PC-3 (cell line): Measurements from ENCODE around the gene PRICKLE2. TPM values are rescaled to one million over a fixed set of nuclear protein-coding genes. Genes with fewer than 3 reads are reported as not detected.

Experiments used
- ATAC-seq: fragments of 200-7000 bp; cut with Tn5 transposase; 2 replicates; pipeline ENCODE4 v1.9.1; 2020; ENCODE audit warnings: mild to moderate bottlenecking, moderate library complexity
- BruUV-seq: library from RNA; stranded (reverse); fragments of 400-500 nt; replicated peaks from 2 replicates; lab custom pipeline; 2021; lab: Mats Ljungman, UMichigan
- CTCF ChIA-PET: fragments of 300-600 bp; sonication (Branson Sonifier 250); formaldehyde crosslinking; loops from one replicate; lab custom pipeline; 2022; ENCODE audit warnings: antibody characterized with exemption; lab: Charles Lee
- POLR2A ChIA-PET: fragments of 300-600 bp; sonication (Branson Sonifier 250); formaldehyde crosslinking; loops from one replicate; lab custom pipeline; 2022; ENCODE audit warnings: antibody characterized with exemption; ENCODE audit not compliant: unreplicated experiment; lab: Charles Lee
- DNase-seq: peaks from one replicate; pipeline ENCODE4 v3.0.0-alpha.2; 2015
- H2AFZ ChIP-seq: fragments of 300-600 bp; sonication (generic); 2 replicates; pipeline ENCODE4 v1.6.0; 2016; ENCODE audit warnings: antibody characterized with exemption, low read length
- H3F3A ChIP-seq: fragments of 300-600 bp; sonication (generic); one replicate; pipeline ENCODE4 v1.6.0; 2017; ENCODE audit warnings: antibody characterized with exemption, low read length, control low read depth, mild to moderate bottlenecking; ENCODE audit not compliant: unreplicated experiment
- H3K27ac ChIP-seq: fragments of 300-600 bp; sonication (generic); 2 replicates; pipeline ENCODE4 v1.5.1; 2016; ENCODE audit warnings: mild to moderate bottlenecking, low read length
- H3K27me3 ChIP-seq: fragments of 300-600 bp; sonication (generic); 2 replicates; pipeline ENCODE4 v1.6.1; 2016; ENCODE audit warnings: low read length, mixed read lengths
- H3K36me3 ChIP-seq: fragments of 300-600 bp; sonication (generic); 2 replicates; pipeline ENCODE4 v1.6.1; 2016; ENCODE audit warnings: low read depth, mixed run types, low read length, mixed read lengths
- H3K4me1 ChIP-seq: fragments of 300-600 bp; sonication (generic); 2 replicates; pipeline ENCODE4 v1.5.1; 2016; ENCODE audit warnings: low read length; ENCODE audit not compliant: insufficient read depth
- H3K4me2 ChIP-seq: fragments of 300-600 bp; sonication (generic); 2 replicates; pipeline ENCODE4 v1.6.0; 2016; ENCODE audit warnings: low read length
- H3K4me3 ChIP-seq: fragments of 300-600 bp; sonication (generic); 2 replicates; pipeline ENCODE4 v1.5.1; 2016; ENCODE audit warnings: mild to moderate bottlenecking, low read length, mixed read lengths
- H3K79me2 ChIP-seq: fragments of 300-600 bp; sonication (generic); 2 replicates; pipeline ENCODE4 v1.6.1; 2017; ENCODE audit warnings: low read length, mixed read lengths
- H3K9ac ChIP-seq: fragments of 300-600 bp; sonication (generic); 2 replicates; pipeline ENCODE4 v1.6.0; 2016; ENCODE audit warnings: mild to moderate bottlenecking, low read length
- H3K9me2 ChIP-seq: fragments of 300-600 bp; sonication (generic); replicated peaks from 2 replicates; pipeline ENCODE4 v1.6.1; 2016; ENCODE audit warnings: mixed run types, low read length, mixed read lengths
- H3K9me3 ChIP-seq: fragments of 300-600 bp; sonication (generic); 2 replicates; pipeline ENCODE4 v1.6.1; 2016; ENCODE audit warnings: low read length, mixed read lengths
- H4K20me1 ChIP-seq: fragments of 300-600 bp; sonication (generic); 2 replicates; pipeline ENCODE4 v1.6.1; 2016; ENCODE audit warnings: low read length, mixed read lengths
- CTCF ChIP-seq: fragments of 300-600 bp; sonication (generic); conservative IDR thresholded peaks from 2 replicates; pipeline ENCODE4 v1.5.1; 2017; ENCODE audit warnings: antibody characterized with exemption, low read depth, mild to moderate bottlenecking, low read length
- EZH2 ChIP-seq: fragments of 300-600 bp; sonication (generic); IDR thresholded peaks from one replicate; pipeline ENCODE4 v1.6.1; 2017; ENCODE audit warnings: antibody characterized with exemption, mild to moderate bottlenecking, low read length; ENCODE audit not compliant: unreplicated experiment
- EZH2phosphoT487 ChIP-seq: fragments of 300-600 bp; sonication (generic); IDR thresholded peaks from 2 replicates; pipeline ENCODE4 v1.6.1; 2018; ENCODE audit warnings: mild to moderate bottlenecking, antibody characterized with exemption, low read length, borderline replicate concordance
- intact Hi-C: fragments of 100-400 bp; cut with micrococcal nuclease; formaldehyde crosslinking; loops from 2 replicates; pipeline ENCODE4 v1.9.0; 2023
- total RNA-seq: library from RNA; depleted of rRNA; stranded (reverse); fragments of >200 nt; gene quantifications from 2 replicates; pipeline ENCODE4 v1.2.3, GENCODE V29; 2014

The PRICKLE2 gene
- total RNA-seq, 1 experiment from 2014 or later, result 1.8 TPM

GRCh38 chr3:64057231-64057630 lies 168.0 kb downstream of the PRICKLE2 start:
- POLR2A ChIA-PET, result no interaction called here
- peak overlapping the region; percentile 4; the same call in 1 of the 2 replicates for H3K4me2 ChIP-seq
- H3K4me1 ChIP-seq, result peaks cover 25% of the 10 kb centered on the region
- H3F3A ChIP-seq, result no peaks in the 10 kb centered on the region
- BruUV-seq, result no TSS peak
- no peak for DNase-seq
- no peaks in the 10 kb centered on the region for H3K27me3 ChIP-seq
- no peaks in the 10 kb centered on the region for H3K9me2 ChIP-seq
- no peaks in the 10 kb centered on the region for H3K79me2 ChIP-seq
- no peak for ATAC-seq
- CTCF ChIA-PET, result no interaction called here
- H3K36me3 ChIP-seq, result no peaks in the 10 kb centered on the region
- H3K9me3 ChIP-seq, result no peaks in the 10 kb centered on the region
- H3K4me3 ChIP-seq, result no peak overlapping the region
- H4K20me1 ChIP-seq, result no peaks in the 10 kb centered on the region
- H3K27ac ChIP-seq, result peak overlapping the region; percentile 84
- no peak for TF ChIP-seq CTCF
- no peak for TF ChIP-seq EZH2phosphoT487
- TF ChIP-seq EZH2, result no peak
- peak overlapping the region; percentile 50; the same call in 1 of the 2 replicates for H3K9ac ChIP-seq
- no peak overlapping the region for H2AFZ ChIP-seq
- intact Hi-C loops, result no loop called here

DNA sequence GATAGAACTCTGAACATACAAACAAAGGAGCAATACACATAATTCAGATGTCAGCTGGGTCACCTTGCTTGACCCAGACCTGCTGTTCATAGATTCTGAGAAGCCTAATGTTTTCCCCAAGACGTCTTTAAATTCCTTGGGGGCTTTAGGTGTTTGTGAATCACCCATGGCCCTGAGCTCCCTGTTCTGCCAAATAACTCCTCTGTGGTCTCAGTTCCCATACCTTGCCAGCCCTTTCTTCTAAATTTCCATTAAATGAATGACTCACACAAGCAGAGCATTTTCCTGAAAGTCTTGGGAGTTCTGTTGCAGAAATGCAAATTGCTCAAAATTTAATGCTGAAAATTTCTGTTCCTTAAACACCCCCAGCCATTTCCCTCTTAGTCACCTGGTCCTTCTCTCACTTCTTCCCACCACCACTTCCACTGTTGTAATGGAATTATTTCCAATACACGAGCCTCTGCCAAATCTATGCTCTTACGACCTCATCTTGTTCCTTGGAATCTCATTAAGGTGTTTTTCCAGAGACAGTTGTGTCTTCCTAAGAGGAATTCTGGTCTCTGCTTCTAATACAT lies 168.6 kb downstream of the PRICKLE2 start:
- Histone ChIP-seq H3K9me2 (no peaks in the 10 kb centered on the region), H3K4me3 (no peak overlapping the region), H3K27ac (peak overlapping the region; percentile 84), H2AFZ (no peak overlapping the region), H3K27me3 (no peaks in the 10 kb centered on the region), H3K9ac (peak overlapping the region; percentile 50; the same call in 1 of the 2 replicates), H3K4me2 (peak overlapping the region; percentile 4; the same call in 1 of the 2 replicates), H3K4me1 (peaks cover 25% of the 10 kb centered on the region), H4K20me1 (no peaks in the 10 kb centered on the region), H3K36me3 (no peaks in the 10 kb centered on the region), H3K9me3 (no peaks in the 10 kb centered on the region), H3F3A (no peaks in the 10 kb centered on the region), H3K79me2 (no peaks in the 10 kb centered on the region)
- CTCF ChIA-PET, result no interaction called here
- intact Hi-C loops, result no loop called here
- DNase-seq, result peak; percentile 60
- POLR2A ChIA-PET, result no interaction called here
- no peak for TF ChIP-seq CTCF
- TF ChIP-seq EZH2, result no peak
- TF ChIP-seq EZH2phosphoT487, result no peak
- peak; percentile 77 for ATAC-seq
- BruUV-seq, result no TSS peak

DNA sequence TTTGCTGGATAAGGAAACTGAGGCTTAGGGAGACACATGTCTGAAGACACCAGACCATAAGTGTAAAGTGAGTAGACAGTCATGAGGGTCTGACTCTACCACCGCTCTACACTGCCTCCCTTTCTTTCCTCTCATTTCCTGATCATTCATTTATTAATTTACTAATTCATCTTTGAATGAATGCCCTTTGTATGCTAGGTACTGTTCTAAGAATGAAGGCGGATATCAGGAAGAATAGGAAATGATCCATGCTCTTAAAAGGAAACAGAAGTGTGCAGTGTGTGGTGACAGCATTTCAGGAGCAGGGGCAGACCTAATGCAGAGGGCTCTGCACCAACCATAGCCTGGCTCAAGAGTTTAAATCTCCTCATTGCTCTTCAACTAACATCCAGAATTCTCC lies 170.2 kb downstream of the PRICKLE2 start:
- POLR2A ChIA-PET, result no interaction called here
- peaks cover 25% of the 10 kb centered on the region for H3K4me1 ChIP-seq
- H3K27ac ChIP-seq, result no peak overlapping the region
- no peak for DNase-seq
- intact Hi-C loops, result no loop called here
- no peaks in the 10 kb centered on the region for H3K9me2 ChIP-seq
- no peaks in the 10 kb centered on the region for H3K36me3 ChIP-seq
- H4K20me1 ChIP-seq, result no peaks in the 10 kb centered on the region
- no peak overlapping the region for H3K4me3 ChIP-seq
- no peak for ATAC-seq
- H3K9ac ChIP-seq, result no peak overlapping the region
- CTCF ChIA-PET, result no interaction called here
- H3K9me3 ChIP-seq, result no peaks in the 10 kb centered on the region
- H3K4me2 ChIP-seq, result no peak overlapping the region
- H3K79me2 ChIP-seq, result no peaks in the 10 kb centered on the region
- TF ChIP-seq CTCF (no peak), EZH2phosphoT487 (no peak), EZH2 (no peak)
- no peaks in the 10 kb centered on the region for H3F3A ChIP-seq
- H2AFZ ChIP-seq, result no peak overlapping the region
- H3K27me3 ChIP-seq, result no peaks in the 10 kb centered on the region
- BruUV-seq, result no TSS peak
